HFFc6 (cell line): ENCODE data around the gene PCLO. TPM values are rescaled to one million over a fixed set of nuclear protein-coding genes. Genes with fewer than 3 reads are reported as not detected.

ENCODE experiments used
- DNase-seq: peaks from one replicate; pipeline ENCODE4 v3.0.0-alpha.2; 2018
- H3K27ac Mint-ChIP-seq: 2 replicates; pipeline ENCODE4 v1.8.0; 2020; ENCODE audit warnings: mild to moderate bottlenecking, mixed read lengths
- H3K27me3 Mint-ChIP-seq: 2 replicates; pipeline ENCODE4 v1.8.0; 2021; ENCODE audit warnings: mild to moderate bottlenecking, moderate library complexity, mixed read lengths; ENCODE audit not compliant: insufficient read depth
- H3K36me3 Mint-ChIP-seq: 2 replicates; pipeline ENCODE4 v1.8.0; 2021; ENCODE audit warnings: low read depth, mixed read lengths
- H3K4me1 Mint-ChIP-seq: 2 replicates; pipeline ENCODE4 v1.8.0; 2020; ENCODE audit warnings: low read depth, mixed read lengths
- H3K4me3 Mint-ChIP-seq: 2 replicates; pipeline ENCODE4 v1.8.0; 2020; ENCODE audit warnings: mild to moderate bottlenecking, moderate library complexity, mixed read lengths
- H3K9me3 Mint-ChIP-seq: 2 replicates; pipeline ENCODE4 v1.8.0; 2020; ENCODE audit warnings: mild to moderate bottlenecking, mixed read lengths
- CTCF ChIP-seq: fragments of 200-600 bp; sonication (generic); IDR thresholded peaks from 2 replicates; pipeline ENCODE4 v1.5.0; 2021; ENCODE audit warnings: antibody characterized with exemption, mild to moderate bottlenecking
- total RNA-seq, 6 experiments: library from RNA; stranded (reverse); fragmentation: NEBNext Ultra II Directional; extraction: Animal tissue kit (Norgen Biotek cat#: 25700); gene quantifications; 2 replicates in 1 of 6; 3 replicates in 5 of 6; pipeline ENCODE4 v1.2.3, GENCODE V29; 2021

Gene PCLO
- total RNA-seq, 6 experiments from 2014 or later = 0.64 to 2.3 (median 1.7) TPM

DNA sequence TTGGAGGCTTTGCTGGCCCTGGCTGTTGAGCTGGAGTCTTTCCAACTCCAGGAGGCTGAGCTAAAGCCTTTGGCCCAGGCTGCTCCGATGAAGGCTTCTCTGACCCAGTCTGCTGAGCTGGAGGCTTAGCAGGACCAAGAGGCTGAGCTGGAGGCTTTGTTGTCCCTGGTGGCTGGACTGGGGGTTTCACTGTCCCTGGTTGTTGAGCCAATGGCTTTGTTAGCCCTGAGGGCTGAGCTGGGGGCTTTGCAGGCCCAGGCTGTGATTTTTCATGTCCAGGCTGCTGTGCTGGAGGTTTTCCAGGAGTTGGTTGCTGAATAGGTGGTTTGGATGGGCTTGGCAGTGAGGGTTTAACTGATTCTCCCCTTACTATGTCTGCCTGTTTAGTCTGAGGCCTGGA lies 7.3 kb downstream of the PCLO start:
- Mint-ChIP-seq H3K27me3 (no peaks in the 10 kb centered on the region), H3K9me3 (peaks cover 13% of the 10 kb centered on the region), H3K4me1 (no peaks in the 10 kb centered on the region), H3K27ac (no peak overlapping the region), H3K4me3 (no peak overlapping the region), H3K36me3 (peaks cover 5% of the 10 kb centered on the region; the same call in 1 of the 2 replicates)
- no peak for TF ChIP-seq CTCF
- no peak for DNase-seq

- H3K27ac Mint-ChIP-seq = no peak overlapping the region
These were observed 9.3 kb downstream of the PCLO start for GRCh38 chr7:83153419-83153818.

DNA sequence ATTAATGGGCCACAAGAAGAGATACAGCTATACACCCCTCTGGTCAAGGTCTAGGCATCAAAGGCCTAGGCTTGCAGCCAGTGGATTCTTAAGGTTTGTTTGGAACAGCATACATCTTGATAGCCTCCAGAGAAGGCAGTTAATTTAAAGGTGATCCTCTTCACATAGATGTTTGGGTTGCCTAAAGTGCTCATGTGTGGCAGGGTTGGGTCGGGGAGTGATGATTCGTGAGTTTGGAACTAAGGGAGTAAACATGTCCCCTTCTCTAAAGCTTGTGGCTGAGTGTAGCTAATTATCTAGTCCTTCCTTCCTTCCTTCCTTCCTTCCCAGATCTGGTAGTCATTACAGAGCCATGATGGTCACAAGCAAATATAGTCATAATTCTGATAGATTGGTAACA lies 12.4 kb downstream of the PCLO start:
- H3K4me3 Mint-ChIP-seq = no peak overlapping the region
- H3K4me1 Mint-ChIP-seq = no peaks in the 10 kb centered on the region
- H3K27ac Mint-ChIP-seq = no peak overlapping the region
- peaks cover 5% of the 10 kb centered on the region; the same call in 1 of the 2 replicates for H3K36me3 Mint-ChIP-seq
- H3K9me3 Mint-ChIP-seq = peaks cover 14% of the 10 kb centered on the region
- TF ChIP-seq CTCF = no peak
- no peak for DNase-seq
- H3K27me3 Mint-ChIP-seq = no peaks in the 10 kb centered on the region

More at GRCh38 chr7:83153419-83153818, 9.3 kb downstream of the PCLO start:
- H3K9me3 Mint-ChIP-seq = peaks cover 15% of the 10 kb centered on the region
- H3K36me3 Mint-ChIP-seq = peaks cover 5% of the 10 kb centered on the region; the same call in 1 of the 2 replicates
- no peak for TF ChIP-seq CTCF
- no peak overlapping the region for H3K4me3 Mint-ChIP-seq
- H3K4me1 Mint-ChIP-seq = no peaks in the 10 kb centered on the region
- no peak for DNase-seq
- no peaks in the 10 kb centered on the region for H3K27me3 Mint-ChIP-seq

GRCh38 chr7:83149466-83149865 lies 13.2 kb downstream of the PCLO start:
- peaks cover 9% of the 10 kb centered on the region for H3K9me3 Mint-ChIP-seq
- no peaks in the 10 kb centered on the region for H3K4me1 Mint-ChIP-seq
- H3K27me3 Mint-ChIP-seq = no peaks in the 10 kb centered on the region
- H3K36me3 Mint-ChIP-seq = no peaks in the 10 kb centered on the region
- H3K4me3 Mint-ChIP-seq = no peak overlapping the region
- H3K27ac Mint-ChIP-seq = no peak overlapping the region
- no peak for TF ChIP-seq CTCF
- no peak for DNase-seq

DNA sequence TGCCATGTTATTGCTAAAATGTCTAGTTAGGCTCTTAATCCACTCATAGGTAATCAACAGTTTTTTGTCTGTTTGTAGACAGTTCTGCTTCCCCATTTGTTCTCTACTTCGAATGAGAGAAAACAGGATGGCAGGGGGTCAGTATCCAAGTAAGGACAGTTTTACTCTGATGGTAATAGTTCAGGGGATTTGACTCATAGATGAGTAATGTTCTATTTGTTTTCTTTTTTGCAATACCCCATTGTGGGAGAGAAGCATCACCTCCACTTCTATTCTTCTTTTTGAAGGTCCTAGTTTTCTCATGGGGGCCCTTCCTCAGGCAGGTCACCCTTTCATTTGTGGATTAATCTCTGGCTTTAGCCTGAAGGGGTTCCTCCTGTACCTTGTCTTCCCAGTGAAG lies 13.9 kb downstream of the PCLO start:
- no peak overlapping the region for H3K27ac Mint-ChIP-seq
- H3K27me3 Mint-ChIP-seq = no peaks in the 10 kb centered on the region

More for the DNA sequence above, 13.9 kb downstream of the PCLO start:
- H3K4me1 Mint-ChIP-seq = no peaks in the 10 kb centered on the region
- no peak for TF ChIP-seq CTCF
- H3K36me3 Mint-ChIP-seq = no peaks in the 10 kb centered on the region
- peaks cover 7% of the 10 kb centered on the region for H3K9me3 Mint-ChIP-seq
- no peak overlapping the region for H3K4me3 Mint-ChIP-seq
- no peak for DNase-seq
